ENCODE results near the gene RFC3.

RFC3 gene

GRCh38 chr13:33869005-33869404, 51.1 kb downstream of the RFC3 start:
- no peak for DNase-seq

GRCh38 chr13:33870046-33870668, 52.2 kb downstream of the RFC3 start:
- DNase-seq: no peak

- no peak for DNase-seq
Measured at GRCh38 chr13:33871207-33872004, 53.5 kb downstream of the RFC3 start.

- DNase-seq: no peak
Measured at GRCh38 chr13:33872005-33872351, 54.0 kb downstream of the RFC3 start.

GRCh38 chr13:33873251-33873908, 55.4 kb downstream of the RFC3 start:
- no peak for DNase-seq

GRCh38 chr13:33874871-33875270, 56.9 kb downstream of the RFC3 start:
- no peak for DNase-seq

- no peak for DNase-seq
Measured at GRCh38 chr13:33875618-33876401, 57.9 kb downstream of the RFC3 start.

GRCh38 chr13:33876716-33877394, 58.9 kb downstream of the RFC3 start:
- DNase-seq: no peak

- DNase-seq: no peak
Measured at GRCh38 chr13:33879118-33879517, 61.2 kb downstream of the RFC3 start.

GRCh38 chr13:33882804-33883203, 64.9 kb downstream of the RFC3 start:
- no peak for DNase-seq

- no peak for DNase-seq
Measured at GRCh38 chr13:33884531-33885220, 66.7 kb downstream of the RFC3 start.
